ENCODE data around the gene SPATA7.

Gene SPATA7

GRCh38 chr14:88386256-88386794, 868 bp downstream of the SPATA7 start:
- Mint-ChIP-seq H3K27me3 (ENCODE audit: low read depth, poor library complexity) (peaks cover 30% of the 10 kb centered on the region), H3K4me3 (peak overlapping the region; percentile 97), H3K27ac (peak overlapping the region; percentile 80), H3K4me1 (peaks cover 19% of the 10 kb centered on the region), H3K9me3 (no peaks in the 10 kb centered on the region), H3K36me3 (ENCODE audit: low read depth) (no peaks in the 10 kb centered on the region)
- DNase-seq: no peak
- TF ChIP-seq, protein P1, sequence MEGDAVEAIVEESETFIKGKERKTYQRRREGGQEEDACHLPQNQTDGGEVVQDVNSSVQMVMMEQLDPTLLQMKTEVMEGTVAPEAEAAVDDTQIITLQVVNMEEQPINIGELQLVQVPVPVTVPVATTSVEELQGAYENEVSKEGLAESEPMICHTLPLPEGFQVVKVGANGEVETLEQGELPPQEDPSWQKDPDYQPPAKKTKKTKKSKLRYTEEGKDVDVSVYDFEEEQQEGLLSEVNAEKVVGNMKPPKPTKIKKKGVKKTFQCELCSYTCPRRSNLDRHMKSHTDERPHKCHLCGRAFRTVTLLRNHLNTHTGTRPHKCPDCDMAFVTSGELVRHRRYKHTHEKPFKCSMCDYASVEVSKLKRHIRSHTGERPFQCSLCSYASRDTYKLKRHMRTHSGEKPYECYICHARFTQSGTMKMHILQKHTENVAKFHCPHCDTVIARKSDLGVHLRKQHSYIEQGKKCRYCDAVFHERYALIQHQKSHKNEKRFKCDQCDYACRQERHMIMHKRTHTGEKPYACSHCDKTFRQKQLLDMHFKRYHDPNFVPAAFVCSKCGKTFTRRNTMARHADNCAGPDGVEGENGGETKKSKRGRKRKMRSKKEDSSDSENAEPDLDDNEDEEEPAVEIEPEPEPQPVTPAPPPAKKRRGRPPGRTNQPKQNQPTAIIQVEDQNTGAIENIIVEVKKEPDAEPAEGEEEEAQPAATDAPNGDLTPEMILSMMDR (IDR thresholded peaks at IDR 0.05): no peak

- TF ChIP-seq, protein P1 (IDR thresholded peaks at IDR 0.05): no peak
- H3K4me3 Mint-ChIP-seq: no peak overlapping the region
- H3K36me3 Mint-ChIP-seq (ENCODE audit: low read depth): peaks cover 4% of the 10 kb centered on the region
- H3K9me3 Mint-ChIP-seq: no peaks in the 10 kb centered on the region
- DNase-seq: no peak
- peaks cover 13% of the 10 kb centered on the region for H3K27me3 Mint-ChIP-seq (ENCODE audit: low read depth, poor library complexity)
- H3K27ac Mint-ChIP-seq: no peak overlapping the region
- peaks cover 19% of the 10 kb centered on the region for H3K4me1 Mint-ChIP-seq
Observed at GRCh38 chr14:88388741-88389282, 3.4 kb downstream of the SPATA7 start.

DNA sequence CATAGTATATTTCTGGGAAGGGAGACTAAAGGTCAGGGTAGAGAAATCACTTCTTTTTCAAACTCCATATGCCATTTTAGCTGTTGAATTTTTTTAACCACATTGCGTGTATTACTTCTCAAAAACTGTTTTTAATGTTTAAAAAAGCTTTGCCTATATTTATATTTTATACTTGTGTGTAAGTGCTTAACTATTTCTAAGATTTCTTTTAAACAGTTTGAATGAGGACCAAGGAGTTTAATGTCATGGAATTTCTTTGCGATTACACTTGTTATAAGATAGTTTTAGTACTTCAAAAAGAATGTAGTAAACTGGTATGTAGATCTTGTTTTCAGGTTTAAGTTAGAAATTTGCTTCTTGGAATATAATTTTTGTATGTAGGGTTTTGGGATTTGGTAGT, 7.2 kb downstream of the SPATA7 start:
- H3K4me3 Mint-ChIP-seq: no peak overlapping the region
- TF ChIP-seq, protein P1 (IDR thresholded peaks at IDR 0.05): no peak
- no peak for DNase-seq
- H3K27ac Mint-ChIP-seq: no peak overlapping the region
- no peaks in the 10 kb centered on the region for H3K4me1 Mint-ChIP-seq
- H3K9me3 Mint-ChIP-seq: peaks cover 7% of the 10 kb centered on the region
- peaks cover 26% of the 10 kb centered on the region for H3K36me3 Mint-ChIP-seq (ENCODE audit: low read depth)
- H3K27me3 Mint-ChIP-seq (ENCODE audit: low read depth, poor library complexity): no peaks in the 10 kb centered on the region

DNA sequence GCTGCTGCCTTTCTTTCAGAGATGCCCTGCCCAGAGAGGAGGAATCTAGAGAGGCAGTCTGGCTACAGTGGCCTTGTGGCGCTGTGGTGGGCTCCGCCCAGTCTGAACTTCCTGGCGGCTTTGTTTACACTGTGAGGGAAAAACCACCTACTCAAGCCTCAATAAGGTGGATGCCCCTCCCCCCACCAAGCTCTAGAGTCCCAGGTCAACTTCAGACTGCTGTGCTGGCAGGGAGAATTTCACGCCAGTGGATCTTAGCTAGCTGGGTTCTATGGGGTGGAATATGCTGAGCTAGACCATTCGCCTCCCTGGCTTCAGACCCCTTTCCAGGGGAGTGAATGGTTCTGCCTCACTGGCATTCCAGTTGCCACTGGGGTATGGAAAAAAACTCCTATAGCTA, 25.6 kb downstream of the SPATA7 start:
- peaks cover 87% of the 10 kb centered on the region for H3K9me3 Mint-ChIP-seq
- peaks cover 100% of the 10 kb centered on the region for H3K36me3 Mint-ChIP-seq (ENCODE audit: low read depth)
- no peak overlapping the region for H3K4me3 Mint-ChIP-seq
- no peaks in the 10 kb centered on the region for H3K4me1 Mint-ChIP-seq
- TF ChIP-seq, protein P1 (IDR thresholded peaks at IDR 0.05): no peak
- H3K27me3 Mint-ChIP-seq (ENCODE audit: low read depth, poor library complexity): no peaks in the 10 kb centered on the region
- DNase-seq: no peak
- no peak overlapping the region for H3K27ac Mint-ChIP-seq

GRCh38 chr14:88417594-88417993, 32.1 kb downstream of the SPATA7 start:
- H3K9me3 Mint-ChIP-seq: peaks cover 72% of the 10 kb centered on the region
- TF ChIP-seq, protein P1 (IDR thresholded peaks at IDR 0.05): no peak
- H3K27me3 Mint-ChIP-seq (ENCODE audit: low read depth, poor library complexity): peaks cover 4% of the 10 kb centered on the region
- no peak for DNase-seq
- no peaks in the 10 kb centered on the region for H3K4me1 Mint-ChIP-seq
- no peak overlapping the region for H3K4me3 Mint-ChIP-seq
- H3K27ac Mint-ChIP-seq: no peak overlapping the region
- peaks cover 85% of the 10 kb centered on the region for H3K36me3 Mint-ChIP-seq (ENCODE audit: low read depth)

DNA sequence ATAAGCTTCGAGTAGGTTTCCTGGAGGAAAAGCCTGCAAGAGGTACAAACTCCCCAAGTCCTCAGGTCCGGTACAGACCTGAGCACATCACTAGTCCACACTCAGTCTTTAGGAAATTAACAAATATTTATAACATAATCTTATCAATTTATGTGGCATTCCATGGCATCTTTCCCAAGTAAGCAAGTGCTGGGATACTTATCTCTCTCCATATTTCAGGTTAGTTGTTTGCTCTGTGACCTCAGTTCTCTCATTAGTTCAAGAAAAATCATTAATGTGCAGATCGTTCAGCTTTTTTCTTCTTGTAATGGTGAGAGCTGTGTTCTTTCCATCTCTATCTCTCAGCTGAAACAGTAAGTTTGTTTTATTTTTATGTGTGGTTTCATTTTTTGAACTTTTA, 34.7 kb downstream of the SPATA7 start:
- no peak overlapping the region for H3K27ac Mint-ChIP-seq
- no peaks in the 10 kb centered on the region for H3K4me1 Mint-ChIP-seq
- H3K4me3 Mint-ChIP-seq: no peak overlapping the region
- peaks cover 7% of the 10 kb centered on the region for H3K27me3 Mint-ChIP-seq (ENCODE audit: low read depth, poor library complexity)
- TF ChIP-seq, protein P1 (IDR thresholded peaks at IDR 0.05): no peak
- H3K9me3 Mint-ChIP-seq: peaks cover 46% of the 10 kb centered on the region
- DNase-seq: no peak
- peaks cover 59% of the 10 kb centered on the region for H3K36me3 Mint-ChIP-seq (ENCODE audit: low read depth)
